Stimulated activated CD4-positive, alpha-beta T cell treated with anti-CD3 and anti-CD28 coated beads, TNF-alpha, amount 100 ng/mL, for 1 hour (primary cell): ENCODE data around the gene SAXO1.
A peak's percentile ranks its signal among the peaks of the same experiment; 100 is the strongest.
"Not testable (repeated sequence)": the region's sequence is repeated elsewhere in the genome, so short reads cannot be mapped to it uniquely, and the experiment has no call there.

ENCODE experiments used
- DNase-seq, 3 donors: peaks; one replicate each; pipeline ENCODE4 v3.0.0-alpha.2; 2020; ENCODE audit warnings: low read depth in 3 of 3, low spot score in 1 of 3

SAXO1 gene, protein sequence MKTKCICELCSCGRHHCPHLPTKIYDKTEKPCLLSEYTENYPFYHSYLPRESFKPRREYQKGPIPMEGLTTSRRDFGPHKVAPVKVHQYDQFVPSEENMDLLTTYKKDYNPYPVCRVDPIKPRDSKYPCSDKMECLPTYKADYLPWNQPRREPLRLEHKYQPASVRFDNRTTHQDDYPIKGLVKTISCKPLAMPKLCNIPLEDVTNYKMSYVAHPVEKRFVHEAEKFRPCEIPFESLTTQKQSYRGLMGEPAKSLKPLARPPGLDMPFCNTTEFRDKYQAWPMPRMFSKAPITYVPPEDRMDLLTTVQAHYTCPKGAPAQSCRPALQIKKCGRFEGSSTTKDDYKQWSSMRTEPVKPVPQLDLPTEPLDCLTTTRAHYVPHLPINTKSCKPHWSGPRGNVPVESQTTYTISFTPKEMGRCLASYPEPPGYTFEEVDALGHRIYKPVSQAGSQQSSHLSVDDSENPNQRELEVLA

DNA sequence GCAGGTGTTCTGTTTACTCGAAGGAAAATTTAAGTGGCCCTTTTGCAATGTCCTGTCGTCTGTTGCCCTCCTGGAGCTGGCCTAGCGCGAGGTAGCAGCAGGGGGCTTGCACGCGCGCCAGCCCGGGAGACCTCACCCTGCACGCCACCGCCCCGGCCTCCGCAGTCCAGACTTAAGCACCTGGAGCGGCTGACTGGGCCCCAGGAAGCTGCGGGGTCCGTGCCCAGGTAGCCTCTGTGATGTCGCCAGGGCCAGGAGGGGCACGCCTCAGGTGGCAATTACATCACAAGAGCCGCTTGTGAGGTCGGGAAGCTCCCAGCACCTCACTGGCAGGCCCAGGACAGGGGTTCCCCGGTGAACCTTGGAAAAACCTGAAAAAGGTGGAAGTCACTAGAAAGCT lies at the start of gene SAXO1:
Gene SAXO1 (minus strand): TSS at position 195 of the 400 bp plus-strand sequence. CDS start 301 bp downstream, outside the sequence.
- no peak for DNase-seq

- DNase-seq, result no peak
Observed at GRCh38 chr9:19074836-19075235, 41.8 kb upstream of the SAXO1 start.

- DNase-seq, result no peak
Observed at GRCh38 chr9:19074229-19074628, 41.2 kb upstream of the SAXO1 start.

- DNase-seq, result no peak
Observed at GRCh38 chr9:19057033-19057432, 24.0 kb upstream of the SAXO1 start.

DNA sequence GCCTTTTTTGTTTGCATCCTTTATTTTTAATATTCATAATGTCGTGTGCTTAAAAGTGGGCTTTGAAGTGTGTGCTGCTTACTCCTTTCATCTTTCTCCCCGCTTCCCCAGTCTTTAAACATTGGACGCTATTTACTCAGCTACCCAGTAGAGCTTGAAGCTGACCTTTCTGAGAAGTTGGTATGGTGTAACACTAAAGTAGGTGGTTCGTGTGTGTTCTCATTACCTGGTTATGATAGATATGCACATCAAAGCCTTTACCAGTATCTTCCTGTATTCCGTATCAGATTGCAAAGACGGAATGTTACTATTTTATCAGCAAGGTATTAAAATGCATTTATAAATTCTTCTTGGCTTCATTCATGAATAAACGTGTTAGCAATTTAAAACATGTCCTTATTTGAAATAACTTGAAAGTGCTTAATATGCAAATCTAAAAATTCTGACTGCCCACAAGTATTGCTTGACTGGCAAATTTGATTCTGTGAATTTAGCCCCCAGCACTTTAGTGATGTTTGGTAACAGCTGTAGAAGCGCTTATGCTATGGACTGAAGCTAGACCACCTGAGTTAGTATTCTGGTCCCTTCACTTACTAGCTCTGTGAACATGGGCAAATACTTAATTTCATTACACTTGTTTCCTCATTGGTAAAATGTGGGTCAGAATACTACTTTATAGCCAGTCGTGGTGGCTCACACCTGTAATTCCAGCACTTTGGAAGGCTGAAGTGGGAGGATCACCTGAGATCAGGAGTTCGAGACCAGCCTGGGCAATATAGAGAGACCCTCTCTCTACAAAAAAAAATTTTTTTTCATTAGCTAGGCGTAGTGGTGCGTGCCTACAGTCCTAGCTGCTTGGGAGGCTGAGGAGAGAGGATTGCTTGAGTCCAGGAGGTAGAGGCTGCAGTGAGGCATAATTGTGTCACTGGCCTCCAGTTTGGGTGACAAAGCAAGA lies 17.9 kb upstream of the SAXO1 start:
- no peak for DNase-seq

GRCh38 chr9:19049917-19050636 lies 17.1 kb upstream of the SAXO1 start:
- no peak for DNase-seq

GRCh38 chr9:19048966-19049916 lies 16.2 kb upstream of the SAXO1 start, which contains the start of gene RRAGA:
Gene RRAGA, plus strand, starts transcription at chr9:19049427. Its CDS starts 233 bp downstream, at chr9:19049660.
- DNase-seq, result peak; percentile 85 to 93 (median 89)

GRCh38 chr9:19036611-19037010 lies 3.6 kb upstream of the SAXO1 start:
- no peak for DNase-seq

GRCh38 chr9:19032406-19032805 lies 603 bp downstream of the SAXO1 start:
- no peak for DNase-seq

DNA sequence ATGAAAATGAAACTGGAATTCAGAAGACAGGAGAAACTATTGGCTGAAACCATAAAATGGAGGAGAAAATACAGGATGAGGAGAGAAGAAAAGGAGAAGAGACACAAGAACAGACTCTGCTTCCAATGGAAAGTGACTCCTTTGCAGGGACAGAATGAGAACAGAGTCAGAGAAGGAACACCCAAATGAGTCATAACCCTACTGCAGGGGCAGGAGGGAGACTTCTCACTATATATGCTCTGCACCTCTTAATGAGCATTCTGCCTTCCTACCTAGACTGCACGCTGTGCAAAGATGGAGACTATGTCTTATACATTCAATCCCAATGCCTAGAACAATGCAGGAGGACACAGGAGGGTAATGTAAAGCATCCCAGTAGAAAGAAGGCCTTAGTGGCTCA lies 2.1 kb downstream of the SAXO1 start:
- DNase-seq, result no peak

DNA sequence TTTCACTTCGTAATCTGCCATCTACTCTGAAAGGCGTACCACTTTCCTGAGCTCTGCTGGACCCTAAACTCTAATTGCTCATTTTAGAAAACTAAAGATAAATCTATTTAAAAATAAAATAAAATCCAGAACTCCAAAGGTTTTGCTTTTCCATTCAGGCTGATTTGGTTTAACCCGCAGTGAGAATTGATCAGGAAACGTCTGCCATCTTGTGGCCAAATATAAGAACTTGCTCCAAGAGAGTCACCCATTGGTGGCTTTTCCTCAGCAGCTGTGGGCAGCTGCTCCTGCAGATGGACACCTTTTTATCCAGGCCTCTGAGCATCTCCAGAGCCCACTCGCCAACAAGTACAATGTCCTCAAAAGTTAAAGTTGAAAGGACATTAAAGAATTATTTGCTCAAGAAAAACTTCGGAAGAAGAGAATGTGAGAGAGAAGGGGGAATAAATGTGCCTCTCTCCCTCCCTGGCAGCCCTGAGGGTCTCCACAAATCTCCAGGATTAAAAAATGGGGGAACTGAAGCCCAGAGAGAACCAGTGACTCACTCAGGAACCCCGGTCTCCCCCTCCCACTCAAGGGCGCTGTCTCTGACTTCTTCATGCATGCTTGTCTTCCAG lies 4.1 kb downstream of the SAXO1 start:
- DNase-seq, result no peak

DNA sequence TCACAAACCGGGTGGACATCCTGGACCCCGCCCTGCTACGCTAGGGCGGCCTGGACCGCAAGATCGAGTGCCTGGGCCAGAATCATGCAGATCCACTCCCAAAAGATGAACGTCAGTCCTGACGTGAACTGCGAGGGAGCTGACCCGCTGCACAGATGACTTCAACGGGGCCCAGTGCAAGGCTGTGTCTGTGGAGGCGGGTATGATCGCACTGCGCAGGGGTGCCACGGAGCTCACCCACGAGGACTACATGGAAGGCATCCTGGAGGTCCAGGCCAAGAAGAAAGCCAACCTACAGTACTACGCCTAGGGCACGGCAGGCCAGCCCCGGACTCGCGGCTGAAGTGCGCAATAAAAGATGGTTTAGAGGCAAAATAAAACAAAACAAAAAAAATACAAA lies 5.2 kb downstream of the SAXO1 start:
- DNase-seq, result no peak

GRCh38 chr9:19026375-19026774 lies 6.6 kb downstream of the SAXO1 start:
- DNase-seq, result no peak

GRCh38 chr9:19023078-19023477 lies 9.9 kb downstream of the SAXO1 start:
- no peak for DNase-seq

DNA sequence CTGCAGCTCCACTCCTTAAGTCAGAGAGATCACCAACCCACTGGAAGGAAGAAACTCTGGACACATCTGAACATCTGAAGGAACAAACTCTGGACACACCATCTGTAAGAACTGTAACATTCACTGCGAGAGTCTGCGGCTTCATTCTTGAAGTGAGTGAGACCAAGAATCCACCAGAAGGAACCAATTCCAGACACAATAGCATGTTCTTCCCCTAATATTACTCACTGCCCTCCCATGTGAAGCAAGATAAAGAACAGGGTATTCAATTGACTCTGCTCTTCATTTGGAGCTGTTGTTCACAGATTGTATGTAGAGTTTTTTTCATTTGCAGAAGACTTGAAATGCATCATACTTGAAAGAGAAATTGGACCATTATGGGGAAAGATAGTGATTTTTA lies 10.8 kb downstream of the SAXO1 start:
- DNase-seq, result no peak

DNA sequence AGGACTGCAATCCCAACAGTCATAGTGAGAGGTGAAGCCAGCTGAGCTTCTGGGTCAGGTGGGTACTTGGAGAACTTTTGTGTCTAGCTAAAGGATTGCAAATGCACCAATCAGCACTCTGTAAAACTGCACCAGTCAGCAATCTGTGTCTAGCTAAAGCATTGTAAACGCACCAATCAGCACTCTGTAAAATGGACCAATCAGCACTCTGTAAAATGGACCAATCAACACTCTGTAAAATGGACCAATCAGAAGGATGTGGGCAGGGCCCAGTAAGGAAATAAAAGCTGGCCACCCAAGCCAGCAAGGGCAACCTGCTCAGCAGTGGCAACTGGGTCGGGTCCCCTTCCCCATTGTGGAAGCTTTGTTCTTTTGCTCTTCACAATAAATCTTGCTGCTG lies 11.4 kb downstream of the SAXO1 start:
- DNase-seq, result not testable (repeated sequence)

DNA sequence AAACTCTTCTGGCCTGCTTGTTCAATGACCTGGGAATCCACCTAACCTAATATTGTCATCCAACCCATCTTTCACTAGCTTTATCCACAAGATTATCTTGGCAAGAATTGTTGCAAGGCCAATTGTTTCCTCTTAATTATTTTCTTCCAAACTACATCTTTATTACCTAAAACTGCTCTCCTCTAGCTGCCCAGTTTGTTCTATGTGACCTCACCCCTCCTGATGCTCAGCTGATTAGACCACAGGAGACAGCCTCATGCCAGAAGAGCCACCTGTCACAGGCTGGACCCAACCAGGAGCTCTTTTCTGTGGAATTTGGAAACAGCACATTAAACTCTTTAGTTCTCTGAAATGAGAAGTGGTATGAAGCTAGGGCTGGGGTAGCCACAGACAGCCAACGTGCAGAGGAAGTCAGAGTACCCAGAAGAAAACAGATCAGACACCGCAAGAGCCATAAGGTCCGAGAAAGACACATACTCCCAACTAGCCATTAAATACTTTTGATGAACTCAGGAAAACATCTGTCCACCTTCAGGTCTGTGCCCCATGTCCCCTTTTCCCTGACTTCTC lies 12.0 kb downstream of the SAXO1 start:
- no peak for DNase-seq

- DNase-seq, result no peak
Observed at GRCh38 chr9:19018201-19018600, 14.8 kb downstream of the SAXO1 start.

DNA sequence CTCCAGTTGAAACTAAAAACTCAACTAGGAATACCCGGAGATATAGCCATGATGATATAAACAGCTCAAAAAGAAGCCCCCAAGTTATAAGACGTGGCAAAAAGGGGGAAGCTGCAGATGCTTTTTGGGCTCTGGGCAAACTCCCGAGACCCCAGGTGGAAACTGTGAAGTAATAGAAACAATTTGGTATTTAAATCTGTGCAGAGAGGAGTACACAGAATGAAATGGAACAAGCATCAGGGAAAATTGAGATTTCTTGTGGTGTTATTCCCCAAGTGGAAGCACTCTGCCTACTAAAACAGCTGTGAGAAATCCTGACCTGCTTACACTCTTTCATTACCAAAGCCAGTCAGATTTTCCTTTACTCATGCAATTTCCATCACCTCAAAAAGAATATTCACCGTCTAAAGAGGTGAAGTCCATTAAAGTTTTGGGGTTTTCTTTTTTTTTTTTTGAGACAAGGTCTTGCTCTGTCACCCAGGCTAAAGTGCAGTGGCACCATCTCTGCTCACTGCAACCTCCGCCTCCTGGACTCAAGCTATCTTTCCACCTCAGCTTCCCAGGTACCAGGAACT lies 23.5 kb downstream of the SAXO1 start:
- DNase-seq, result no peak
